ENCODE data around the gene DBT.

GRCh38 chr1:100298512-100298911 is 48.9 kb upstream of the DBT start:
- TF ChIP-seq POLR2AphosphoS5 (IDR thresholded peaks at IDR 0.05; ENCODE audit: borderline replicate concordance, low read depth, low read length) (no peak), EZH2 (IDR thresholded peaks at IDR 0.05) (no peak), FOXP2 (optimal IDR thresholded peaks at IDR 0.05; ENCODE audit: control extremely low read depth, extremely low read length, insufficient read depth) (no peak)
